ENCODE results near the gene CDH13.

Gene CDH13

DNA sequence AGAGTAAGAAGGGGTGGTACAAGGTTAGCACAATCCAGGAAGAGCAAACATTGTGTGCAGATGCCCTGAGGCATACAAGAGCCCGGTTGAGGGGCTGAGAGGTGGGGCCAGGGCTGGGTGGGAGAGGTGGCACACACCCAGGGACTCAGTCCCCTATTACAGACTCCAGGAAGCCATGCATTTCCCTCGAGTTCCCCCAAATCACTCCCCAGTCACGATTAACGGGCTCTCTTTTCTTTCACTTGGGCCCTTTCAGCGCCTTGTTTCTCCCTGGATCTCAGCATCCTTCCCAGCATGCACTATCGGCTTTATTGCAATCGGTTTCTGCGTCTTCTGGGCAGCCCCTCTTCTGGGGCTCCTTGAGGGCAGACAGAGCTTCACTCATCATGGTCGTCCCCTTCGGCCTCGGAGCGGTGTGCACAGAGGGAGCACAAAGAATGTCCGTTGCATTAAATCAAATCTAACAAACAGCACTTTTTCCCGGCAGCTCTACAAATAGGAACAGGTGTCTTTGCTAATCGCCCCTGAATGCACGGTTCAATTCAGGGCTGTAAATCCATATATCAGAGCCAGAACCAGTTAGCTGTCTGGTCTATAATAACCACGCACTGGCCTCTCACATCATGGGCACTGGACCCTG, 996.4 kb downstream of the CDH13 start:
- no peak for DNase-seq (ENCODE audit: low read depth)

DNA sequence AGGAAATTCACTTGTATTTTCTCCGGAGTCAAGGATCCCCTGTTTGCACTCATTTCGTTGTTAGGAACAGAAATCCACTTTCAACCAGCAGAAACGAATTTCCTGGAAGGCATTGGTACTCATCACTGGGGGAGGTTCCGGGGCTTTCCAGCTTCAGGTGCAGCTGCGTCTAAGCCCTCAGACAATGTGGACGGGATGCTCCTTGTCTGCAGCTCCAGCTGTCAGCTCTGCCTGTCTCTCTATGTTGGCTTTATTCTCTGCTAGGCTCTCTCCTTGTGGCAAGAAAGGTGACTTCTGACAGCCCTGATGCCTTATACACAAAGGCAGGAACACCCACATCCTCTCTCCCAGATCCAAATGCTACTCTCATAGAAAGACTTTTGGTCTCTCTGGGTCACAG, 997.1 kb downstream of the CDH13 start:
- DNase-seq (ENCODE audit: low read depth) = no peak

DNA sequence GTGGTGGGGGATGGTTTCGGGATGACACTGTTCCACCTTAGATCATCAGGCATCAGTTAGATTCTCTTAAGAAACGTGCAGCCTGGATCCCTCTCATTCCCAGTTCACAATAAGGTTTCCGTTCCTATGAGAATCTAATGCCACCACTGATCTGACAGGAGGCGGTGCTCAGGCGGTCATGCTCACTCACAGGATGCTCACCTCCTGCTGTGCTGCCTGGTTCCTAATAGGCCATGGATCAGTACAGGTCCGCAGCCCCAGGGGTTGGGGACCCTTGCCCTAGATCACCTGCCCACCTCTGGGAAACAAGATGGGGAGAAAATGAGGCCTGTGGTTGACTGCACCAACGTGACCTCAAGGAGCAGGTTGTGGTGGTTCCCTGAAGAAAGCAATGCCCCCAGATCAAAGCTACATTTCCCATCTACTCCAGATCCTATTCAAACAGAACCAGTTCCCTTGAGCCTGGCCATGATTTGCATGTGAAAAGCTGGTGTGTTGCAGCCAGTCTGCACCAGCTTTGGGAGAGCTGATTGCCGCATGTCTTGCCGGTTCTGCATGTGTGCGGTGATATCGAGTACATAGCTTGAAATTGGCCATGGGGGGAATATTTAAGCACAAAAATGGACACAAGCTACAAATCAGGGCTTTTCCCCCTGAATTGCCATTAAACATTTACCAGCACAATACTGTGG, 997.8 kb downstream of the CDH13 start:
- no peak for DNase-seq (ENCODE audit: low read depth)

DNA sequence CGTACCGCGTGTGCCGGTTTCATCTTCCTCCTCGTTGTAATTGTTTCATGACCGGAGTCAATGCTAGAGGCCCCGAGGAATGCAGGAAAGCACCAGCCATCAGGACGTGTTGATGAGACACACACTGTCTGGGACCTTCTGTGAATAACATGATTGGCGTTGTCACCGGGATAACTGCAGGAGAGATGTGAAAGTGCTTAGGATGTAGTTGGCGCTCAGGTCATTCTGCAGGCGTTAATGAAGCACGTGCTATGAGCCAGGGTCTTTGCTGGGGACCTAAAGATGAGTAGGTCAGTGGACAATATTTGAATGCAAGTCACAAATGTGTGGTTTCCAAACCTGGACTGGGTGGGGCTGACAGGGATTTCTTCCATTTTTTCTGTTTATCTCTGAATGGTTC, 999.4 kb downstream of the CDH13 start:
- DNase-seq (ENCODE audit: low read depth) = no peak

DNA sequence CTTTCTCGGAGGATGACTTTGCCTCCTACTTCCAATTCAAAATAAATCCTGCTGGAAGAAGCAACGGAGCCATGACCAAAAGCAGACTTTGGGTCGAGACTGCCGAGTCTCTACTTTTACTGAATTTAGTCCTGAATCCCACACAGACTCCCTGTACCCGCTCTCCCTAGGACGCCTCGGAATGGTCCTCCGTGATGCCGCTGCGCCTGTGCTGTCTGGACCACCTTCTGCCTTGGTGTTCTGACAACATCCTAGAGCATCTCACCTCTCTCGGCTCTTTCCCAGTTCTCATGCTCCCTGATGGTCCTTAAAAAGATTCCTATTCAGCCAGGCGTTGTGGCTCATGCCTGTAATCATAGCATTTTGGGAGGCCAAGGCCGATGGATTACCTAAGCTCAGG, 999.9 kb downstream of the CDH13 start:
- DNase-seq (ENCODE audit: low read depth) = no peak

DNA sequence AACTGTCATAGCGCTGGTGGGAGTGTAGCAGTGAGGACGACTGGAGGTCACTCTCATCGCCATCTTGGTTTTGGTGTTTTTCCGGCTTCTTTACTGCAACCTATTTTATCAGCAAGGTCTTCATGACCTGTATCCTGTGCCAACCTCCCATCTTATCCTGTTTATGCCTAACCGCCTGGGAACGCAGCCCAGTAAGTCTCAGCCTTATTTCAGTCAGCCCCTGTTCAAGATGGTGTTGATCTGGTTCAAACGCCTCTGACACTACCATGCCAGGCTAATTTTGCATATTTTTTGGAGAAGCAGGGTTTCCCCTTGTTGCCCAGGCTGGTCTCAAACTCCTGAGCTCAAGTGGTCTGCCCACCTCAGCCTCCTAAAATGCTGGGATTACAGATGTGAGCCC, 1001.2 kb downstream of the CDH13 start:
- DNase-seq (ENCODE audit: low read depth) = no peak

DNA sequence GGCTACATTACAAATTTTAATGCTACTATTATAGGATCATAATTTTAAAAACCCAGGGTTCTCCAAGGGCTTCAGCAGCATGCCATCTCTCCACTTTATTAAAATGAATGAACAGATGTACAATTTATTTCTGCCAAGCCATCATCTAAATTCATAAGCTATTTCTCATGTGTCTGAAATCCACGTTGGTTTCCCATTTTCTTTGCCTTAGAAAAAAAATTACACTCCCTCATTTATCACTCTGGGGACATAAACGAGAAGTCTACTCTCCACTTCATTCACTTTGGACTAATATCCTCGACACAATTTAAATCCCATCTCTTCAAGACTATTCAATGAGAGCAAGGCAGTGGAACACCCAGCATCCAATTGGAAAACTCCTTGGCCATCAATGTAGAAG, 1002.7 kb downstream of the CDH13 start:
- DNase-seq (ENCODE audit: low read depth) = no peak

DNA sequence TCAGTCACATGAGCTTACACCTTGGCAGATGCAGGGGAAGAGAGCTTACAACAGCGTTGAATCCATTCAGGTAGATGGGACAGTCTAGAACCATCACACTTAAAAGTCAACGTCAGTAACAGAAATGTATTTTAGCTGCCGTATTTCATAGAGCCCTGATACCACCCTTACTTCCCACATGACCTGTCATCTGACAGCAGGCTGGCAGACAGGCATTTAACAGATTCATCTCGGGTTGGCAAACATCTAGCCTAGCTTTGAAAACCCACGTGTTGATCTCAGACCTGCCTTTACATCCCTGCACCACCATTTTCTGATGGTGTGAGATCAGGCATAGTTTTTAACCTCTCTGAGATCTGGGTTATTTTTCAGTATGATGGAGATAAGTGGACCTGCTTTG, 1003.1 kb downstream of the CDH13 start:
- no peak for DNase-seq (ENCODE audit: low read depth)

DNA sequence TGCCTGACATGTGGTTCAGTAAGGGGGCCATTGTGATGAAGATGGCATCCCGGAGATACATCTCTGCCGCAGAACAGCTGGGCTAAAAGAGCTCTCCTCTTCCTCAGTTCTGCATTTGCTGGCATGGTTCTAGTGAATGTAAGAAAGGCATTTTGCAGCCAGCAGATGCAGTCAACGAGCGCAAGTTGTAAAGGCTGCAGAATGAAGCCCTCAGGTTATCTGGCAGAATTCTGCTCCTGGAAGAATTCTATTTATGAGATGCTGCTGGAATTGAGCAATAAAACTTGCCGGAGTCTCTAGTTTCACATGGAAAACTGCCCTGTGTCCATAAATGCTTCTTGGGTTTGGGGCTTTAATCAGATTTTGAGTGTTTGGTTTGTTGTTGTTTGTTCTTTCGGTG, 1004.2 kb downstream of the CDH13 start:
- no peak for DNase-seq (ENCODE audit: low read depth)

DNA sequence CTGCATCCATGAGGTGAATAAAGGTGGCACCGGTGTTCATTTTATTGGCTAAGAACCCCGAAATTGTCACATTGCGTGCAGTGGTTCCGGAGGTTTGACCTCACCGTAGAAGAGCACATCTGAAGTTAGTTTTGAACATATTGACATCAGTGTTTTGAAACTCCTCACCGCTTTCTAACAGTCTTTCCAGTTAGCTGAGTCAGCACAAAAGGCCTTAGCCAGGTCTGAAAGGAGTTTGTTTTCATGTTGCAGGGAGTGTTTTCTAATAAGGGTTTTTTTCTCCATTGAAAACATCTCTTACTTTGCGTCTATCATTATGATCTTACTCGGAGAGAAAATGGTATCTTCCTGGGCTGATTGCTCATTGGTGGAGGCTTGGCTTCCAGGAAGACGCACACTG, 1006.5 kb downstream of the CDH13 start:
- no peak for DNase-seq (ENCODE audit: low read depth)

DNA sequence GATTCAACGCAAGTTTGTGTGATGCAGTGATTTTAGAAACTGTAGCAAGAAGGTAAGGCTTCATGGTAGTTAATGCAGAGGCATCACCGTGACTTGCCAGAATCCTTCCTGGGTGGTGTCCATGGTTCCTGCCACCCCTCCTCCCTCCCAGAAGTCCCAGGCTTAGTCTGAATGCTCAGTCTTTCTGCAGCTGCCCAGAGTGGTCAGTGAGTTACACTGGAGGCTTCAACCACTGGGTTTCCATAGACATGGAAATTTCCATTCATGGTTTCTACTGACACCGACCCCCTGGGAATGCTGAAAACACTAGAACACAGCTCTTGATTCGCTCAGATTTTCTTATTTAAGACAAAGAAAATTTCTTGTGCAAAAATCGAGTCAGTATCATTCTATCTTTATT, 1021.6 kb downstream of the CDH13 start:
- no peak for DNase-seq (ENCODE audit: low read depth)

DNA sequence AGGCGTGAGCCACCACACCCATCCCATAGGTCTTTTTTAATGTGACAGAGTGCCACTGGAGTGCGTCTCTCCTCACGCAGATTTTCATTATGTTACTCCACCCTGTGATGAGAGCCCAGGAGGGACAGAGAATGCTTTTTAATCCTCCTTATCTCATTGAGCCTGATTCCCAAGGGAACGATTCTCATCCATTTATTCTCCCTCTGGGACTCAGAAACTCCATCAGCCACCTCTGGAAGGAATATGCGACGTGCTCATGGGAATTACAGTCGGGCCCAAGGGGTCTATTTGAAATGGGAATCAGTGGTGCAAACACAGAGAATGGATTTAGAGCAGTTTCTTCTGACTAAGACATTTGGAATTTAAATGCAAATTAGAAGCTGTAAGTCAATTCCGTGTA, 1025.1 kb downstream of the CDH13 start:
- no peak for DNase-seq (ENCODE audit: low read depth)

DNA sequence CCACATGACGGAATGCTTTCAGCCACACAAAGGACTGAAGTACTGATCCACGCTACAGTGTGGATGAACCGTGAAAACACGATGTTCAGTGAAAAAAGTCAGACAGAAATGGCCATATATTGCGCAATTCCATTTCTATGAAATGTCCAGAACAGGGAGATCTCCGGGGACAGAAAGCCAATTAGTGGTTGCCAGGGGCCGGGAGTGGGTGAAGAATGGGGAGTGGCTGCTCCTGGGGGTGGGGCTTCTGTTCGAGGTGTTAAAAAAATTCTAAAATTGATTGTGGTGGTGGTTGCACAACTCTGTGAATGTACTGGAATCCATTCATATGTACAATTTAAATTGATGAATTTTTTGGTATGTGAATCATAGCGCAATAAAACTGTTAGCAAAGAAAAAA, 1026.2 kb downstream of the CDH13 start:
- DNase-seq (ENCODE audit: low read depth) = no peak

DNA sequence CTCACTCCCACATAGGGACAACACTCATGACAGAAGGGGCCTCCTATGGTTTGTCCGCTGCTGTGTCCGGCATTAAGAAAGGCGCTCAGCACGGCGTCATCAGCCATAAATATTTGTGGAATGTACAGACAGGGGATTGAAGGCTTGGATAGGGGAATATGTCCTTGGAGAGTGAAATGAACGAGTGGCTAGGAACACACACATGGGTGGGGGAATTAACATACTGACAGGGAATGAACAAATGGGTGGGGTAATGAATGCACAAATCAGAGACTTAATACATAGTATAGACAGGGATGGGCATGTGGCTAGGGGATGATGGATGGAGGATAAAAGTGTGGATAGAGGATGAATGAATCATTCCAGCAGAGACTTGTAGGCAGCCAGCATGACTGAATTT, 1027.0 kb downstream of the CDH13 start:
- DNase-seq (ENCODE audit: low read depth) = no peak

DNA sequence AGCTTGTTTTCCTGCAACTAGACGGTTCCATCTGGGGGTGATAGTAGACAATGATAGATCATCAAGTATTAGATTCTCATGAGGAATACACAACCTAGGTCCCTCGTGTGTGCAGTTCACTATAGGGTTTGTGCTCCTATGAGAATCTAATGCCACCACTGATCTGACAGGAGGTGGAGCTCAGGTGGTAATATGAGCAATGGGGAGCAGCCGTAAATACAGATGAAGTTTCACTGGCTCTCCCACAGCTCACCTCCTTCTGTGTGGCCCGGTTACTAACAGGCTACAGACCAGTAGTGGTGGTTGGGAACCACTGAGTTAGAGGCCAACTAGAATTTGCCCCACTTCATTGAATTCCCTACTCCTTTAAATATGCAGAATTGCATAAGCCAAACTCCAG, 1033.5 kb downstream of the CDH13 start:
- DNase-seq (ENCODE audit: low read depth) = no peak

DNA sequence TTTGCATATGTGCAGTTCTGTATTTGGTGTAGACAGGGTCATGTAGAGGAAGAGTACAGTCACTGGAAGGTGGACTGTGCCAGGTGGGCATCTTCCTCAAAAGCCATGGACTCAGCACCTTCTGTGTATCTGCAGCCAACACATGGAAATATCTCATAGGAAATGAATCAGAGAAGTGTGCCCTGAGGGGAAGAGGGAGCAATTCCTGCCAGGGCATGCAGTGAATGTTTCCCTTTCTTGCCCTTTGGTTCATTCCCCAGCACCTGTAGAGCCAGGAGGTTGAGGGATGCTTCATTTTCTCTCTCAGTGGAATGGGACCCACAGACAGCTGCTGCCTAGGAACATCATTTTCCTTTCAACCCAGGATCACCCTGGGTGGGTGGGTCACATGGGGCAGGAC, 1034.9 kb downstream of the CDH13 start:
- no peak for DNase-seq (ENCODE audit: low read depth)

DNA sequence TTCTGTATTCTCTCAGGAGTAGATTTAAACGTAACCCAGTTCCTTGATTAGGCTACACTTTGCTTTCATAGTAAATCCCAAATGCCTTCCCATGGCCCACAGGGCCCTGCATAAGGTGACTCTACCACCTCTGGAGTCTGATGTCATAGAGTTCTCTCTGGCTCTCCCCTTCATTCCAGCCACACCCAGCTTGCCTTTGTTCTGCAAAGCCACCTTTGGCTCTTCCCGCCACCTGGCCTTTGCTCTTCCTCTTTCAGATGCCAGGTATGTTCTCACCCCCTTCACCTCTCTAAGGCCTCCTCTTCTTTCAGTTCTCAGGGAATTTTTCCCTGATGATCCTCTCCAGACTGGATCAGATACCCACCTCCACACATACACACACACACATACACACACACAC, 1039.7 kb downstream of the CDH13 start:
- no peak for DNase-seq (ENCODE audit: low read depth)

DNA sequence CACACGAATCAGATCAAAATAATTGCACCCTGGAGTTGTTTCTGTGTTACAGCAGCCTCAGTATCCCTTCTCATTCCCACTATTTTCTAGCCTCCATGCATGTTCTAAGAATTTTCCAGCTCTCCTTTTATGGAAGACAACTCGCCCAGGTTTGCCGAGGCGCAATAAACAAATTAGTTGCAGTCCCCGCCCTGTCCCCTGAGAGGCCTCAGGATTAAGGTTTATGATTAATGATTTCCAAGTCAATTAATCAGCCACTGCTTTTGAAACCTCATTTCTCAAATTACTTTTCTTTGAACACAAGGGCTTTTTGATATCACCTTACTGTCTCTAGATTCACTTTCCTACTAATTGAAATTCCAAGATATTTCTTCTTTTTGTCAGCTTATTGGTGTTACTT, 1042.7 kb downstream of the CDH13 start:
- no peak for DNase-seq (ENCODE audit: low read depth)

DNA sequence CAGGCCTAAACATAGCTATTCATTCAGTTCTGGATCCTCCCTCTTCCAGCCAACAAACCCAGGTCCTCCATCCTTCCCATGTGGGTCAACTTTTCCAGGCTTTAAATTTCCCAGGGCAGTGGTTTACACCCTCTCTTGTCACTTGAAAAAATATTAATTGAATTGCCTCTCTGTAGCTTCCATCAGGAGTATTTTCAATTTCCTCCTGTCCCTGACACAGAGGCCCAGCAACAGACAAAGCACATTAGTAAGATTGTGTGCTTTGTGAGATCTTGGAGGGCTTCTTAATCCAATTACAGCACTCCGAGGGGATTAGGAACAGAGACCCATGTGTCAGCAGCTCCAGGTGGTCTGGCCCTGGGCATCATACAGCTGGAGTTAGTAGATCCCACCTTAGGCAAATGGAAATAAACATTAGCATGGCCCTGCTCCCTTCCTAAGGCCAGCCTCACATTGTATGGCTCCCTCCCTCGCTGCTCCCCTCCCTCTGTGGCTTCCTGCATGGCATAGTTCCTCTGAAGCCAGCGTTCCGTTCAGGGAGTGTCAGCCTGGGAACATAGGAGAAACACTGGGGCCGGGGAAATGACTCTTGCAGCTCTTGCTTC, 1048.3 kb downstream of the CDH13 start:
- no peak for DNase-seq (ENCODE audit: low read depth)

DNA sequence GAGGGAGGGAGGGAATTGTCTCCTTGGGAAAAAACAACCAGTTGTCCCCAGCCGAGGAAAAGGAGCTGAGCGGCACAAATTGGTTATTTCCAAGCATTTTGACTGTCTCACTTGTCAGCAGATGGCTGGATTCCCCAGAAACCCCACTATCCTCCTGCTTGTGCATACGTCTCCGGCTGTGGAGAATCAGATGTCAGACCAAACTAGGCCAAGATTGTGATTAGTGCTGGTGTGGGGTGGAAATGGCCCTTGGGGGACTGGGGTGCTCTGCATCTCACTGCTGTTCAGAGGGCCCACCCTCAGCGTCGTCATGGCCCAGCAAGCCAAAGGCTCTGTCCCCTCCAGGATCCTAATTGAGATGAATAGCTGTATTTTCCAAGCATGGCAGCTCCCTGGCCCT, 1049.3 kb downstream of the CDH13 start:
- no peak for DNase-seq (ENCODE audit: low read depth)

DNA sequence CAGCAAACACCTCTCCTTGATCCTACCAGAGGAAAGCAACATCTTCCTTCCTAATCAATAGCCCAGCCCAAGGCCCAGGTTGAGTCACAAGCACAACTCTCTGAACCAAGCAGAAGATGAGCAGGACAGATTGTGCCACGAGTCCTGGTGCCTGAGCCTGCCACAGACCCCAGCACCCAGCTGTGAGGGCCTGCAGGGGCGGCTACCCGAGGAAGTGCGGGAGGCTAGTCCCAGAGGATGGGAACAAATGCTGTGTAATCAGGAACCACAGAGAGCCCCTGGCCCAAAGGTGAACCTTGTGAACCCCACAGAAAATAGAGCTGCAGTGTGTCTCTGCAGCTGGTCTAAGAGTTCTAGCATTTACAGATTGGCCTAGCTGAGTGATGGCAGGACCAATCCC, 1054.2 kb downstream of the CDH13 start:
- no peak for DNase-seq (ENCODE audit: low read depth)

DNA sequence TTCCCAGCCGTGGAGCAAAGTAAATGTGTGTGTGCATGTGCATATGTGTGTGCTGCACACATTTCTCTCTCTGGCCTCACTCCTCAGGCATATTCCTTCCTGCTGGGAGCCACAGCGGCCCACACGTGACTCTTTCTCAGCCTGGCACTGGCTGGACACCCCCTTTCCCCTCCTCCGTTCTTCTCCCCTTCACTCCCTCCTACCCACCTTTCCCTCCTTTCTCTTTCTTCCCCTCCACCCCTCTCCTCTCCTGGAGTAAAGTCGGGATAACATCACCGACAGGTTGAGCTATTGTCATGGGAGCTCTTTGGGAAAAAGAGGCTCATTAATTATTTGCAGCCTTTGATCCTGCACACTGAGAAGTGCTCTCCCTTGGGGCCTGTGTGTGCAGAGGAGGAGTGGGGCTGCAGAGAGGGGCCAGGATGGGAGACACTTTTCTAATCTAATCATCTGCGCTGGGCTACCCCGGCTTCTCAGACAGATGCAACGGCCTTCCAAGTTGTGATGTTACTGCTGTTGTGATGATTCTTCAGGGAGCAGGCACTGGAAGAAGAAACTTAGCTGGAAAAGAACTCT, 1054.7 kb downstream of the CDH13 start:
- no peak for DNase-seq (ENCODE audit: low read depth)

DNA sequence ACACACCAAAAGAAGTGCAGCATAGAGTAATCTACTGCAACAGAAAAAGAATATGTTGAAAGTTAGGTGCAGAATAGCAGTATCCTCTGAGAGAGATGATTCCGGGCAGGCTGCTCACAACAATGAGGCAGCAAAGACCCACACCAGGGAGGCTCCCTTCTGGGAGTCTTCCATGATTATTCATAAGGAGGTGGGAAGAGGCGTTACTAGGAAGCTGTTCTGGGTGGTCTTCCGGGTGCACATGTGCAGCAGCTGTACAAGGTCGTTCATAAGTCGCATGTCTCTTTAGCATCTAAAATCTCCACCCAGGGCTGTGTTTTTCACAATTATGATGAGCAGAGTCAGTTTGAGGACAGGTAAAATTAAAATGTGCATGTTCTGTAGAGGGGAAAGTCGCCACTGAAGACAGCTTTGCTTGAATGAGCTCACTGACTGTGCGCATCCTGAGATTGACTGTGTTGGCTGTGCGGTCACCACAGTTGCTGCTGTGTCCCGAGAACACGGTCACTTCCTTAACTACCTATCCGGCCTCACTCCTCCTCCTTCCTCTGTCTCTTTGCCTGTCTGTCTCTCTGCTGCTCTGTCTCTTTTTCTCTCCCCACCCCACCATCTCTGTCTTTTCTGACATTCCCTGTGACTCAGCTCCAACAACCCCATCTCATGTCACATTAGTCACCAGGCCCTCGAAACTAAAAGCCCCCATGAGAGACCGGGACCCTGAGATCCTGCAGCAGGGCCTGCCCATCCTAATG, 1055.5 kb downstream of the CDH13 start:
- no peak for DNase-seq (ENCODE audit: low read depth)
